ENCODE results near the gene ABHD2. TPM values are rescaled to one million over a fixed set of nuclear protein-coding genes. Genes with fewer than 3 reads are reported as not detected.

The ABHD2 gene
- total RNA-seq, 4 donors from 2014 or later = 37.8 to 81.5 (median 58.3) TPM

- WGBS, 2 donors (ENCODE audit: low coverage in 1 of 2) = 96 to 100% methylated on average over 1 of the region's 1 CpG
- H3K4me1 ChIP-seq = no peaks in the 10 kb centered on the region
- TF ChIP-seq CTCF (IDR thresholded peaks at IDR 0.05) (no peak), POLR2A (IDR thresholded peaks at IDR 0.05) (no peak), EP300 (IDR thresholded peaks at IDR 0.05; ENCODE audit: low read depth) (no peak), POLR2AphosphoS5 (IDR thresholded peaks at IDR 0.05) (no peak)
These were observed 22.0 kb upstream of the ABHD2 start for GRCh38 chr15:89066280-89066679.

GRCh38 chr15:89067751-89068150 lies 20.5 kb upstream of the ABHD2 start:
- H3K4me3 ChIP-seq = no peak overlapping the region
- no peak for DNase-seq
- H3K9me3 ChIP-seq = peaks cover 14 to 18% of the 10 kb centered on the region in 2 donors
- intact Hi-C loops (cut with DNase I; ENCODE audit: low total_unique reads) (no loop called here), in situ Hi-C loops (cut with MboI; ENCODE audit: low pct_ligation_motif_present in 1 of 4, low pct_unique_long_range_greater_than_20kb in 1 of 4, low sequenced_read_pairs in 3 of 4) (loop anchor here in 1 of 4 donors (25.0 kb wide), 1 partner anchor 120 kb away; no protein-coding TSS in a partner anchor)
- TF ChIP-seq EP300 (IDR thresholded peaks at IDR 0.05; ENCODE audit: low read depth) = no peak
- TF ChIP-seq POLR2AphosphoS5 (IDR thresholded peaks at IDR 0.05) = no peak
- TF ChIP-seq POLR2A (IDR thresholded peaks at IDR 0.05) = no peak
- no peaks in the 10 kb centered on the region for H3K36me3 ChIP-seq
- H3K27me3 ChIP-seq = no peaks in the 10 kb centered on the region
- H3K4me1 ChIP-seq = no peaks in the 10 kb centered on the region
- 41% methylated on average over 1 of the region's 1 CpG; no CpG with 5 or more reads in 1 of the 2 donors for WGBS, 2 donors (ENCODE audit: low coverage in 1 of 2)
- H3K27ac ChIP-seq = no peak overlapping the region

More at GRCh38 chr15:89066280-89066679, 22.0 kb upstream of the ABHD2 start:
- Histone ChIP-seq H3K4me3 (no peak overlapping the region), H3K27me3 (no peaks in the 10 kb centered on the region), H3K36me3 (no peaks in the 10 kb centered on the region), H3K9me3 (peaks cover 14 to 18% of the 10 kb centered on the region in 2 donors), H3K27ac (no peak overlapping the region)
- no peak for DNase-seq
- in situ Hi-C loops (cut with MboI; ENCODE audit: low pct_ligation_motif_present in 1 of 4, low pct_unique_long_range_greater_than_20kb in 1 of 4, low sequenced_read_pairs in 3 of 4) = loop anchor here in 1 of 4 donors (25.0 kb wide), 1 partner anchor 121 kb away; no protein-coding TSS in a partner anchor
- intact Hi-C loops (cut with DNase I; ENCODE audit: low total_unique reads) = no loop called here

GRCh38 chr15:89068325-89068784 lies 19.9 kb upstream of the ABHD2 start:
- H3K36me3 ChIP-seq = no peaks in the 10 kb centered on the region
- H3K27me3 ChIP-seq = no peaks in the 10 kb centered on the region
- intact Hi-C loops (cut with DNase I; ENCODE audit: low total_unique reads) (no loop called here), in situ Hi-C loops (cut with MboI; ENCODE audit: low pct_ligation_motif_present in 1 of 4, low pct_unique_long_range_greater_than_20kb in 1 of 4, low sequenced_read_pairs in 3 of 4) (loop anchor here in 1 of 4 donors (25.0 kb wide), 1 partner anchor 119 kb away; no protein-coding TSS in a partner anchor)
- H3K27ac ChIP-seq = no peak overlapping the region
- TF ChIP-seq CTCF (IDR thresholded peaks at IDR 0.05) = no peak
- no peak for TF ChIP-seq POLR2AphosphoS5 (IDR thresholded peaks at IDR 0.05)
- no peak for TF ChIP-seq EP300 (IDR thresholded peaks at IDR 0.05; ENCODE audit: low read depth)
- WGBS, 2 donors (ENCODE audit: low coverage in 1 of 2) = 46 to 73% methylated on average over 4 to 5 of the region's 5 CpGs
- DNase-seq = no peak
- no peak overlapping the region for H3K4me3 ChIP-seq
- peaks cover 14 to 18% of the 10 kb centered on the region in 2 donors for H3K9me3 ChIP-seq
- H3K4me1 ChIP-seq = no peaks in the 10 kb centered on the region

DNA sequence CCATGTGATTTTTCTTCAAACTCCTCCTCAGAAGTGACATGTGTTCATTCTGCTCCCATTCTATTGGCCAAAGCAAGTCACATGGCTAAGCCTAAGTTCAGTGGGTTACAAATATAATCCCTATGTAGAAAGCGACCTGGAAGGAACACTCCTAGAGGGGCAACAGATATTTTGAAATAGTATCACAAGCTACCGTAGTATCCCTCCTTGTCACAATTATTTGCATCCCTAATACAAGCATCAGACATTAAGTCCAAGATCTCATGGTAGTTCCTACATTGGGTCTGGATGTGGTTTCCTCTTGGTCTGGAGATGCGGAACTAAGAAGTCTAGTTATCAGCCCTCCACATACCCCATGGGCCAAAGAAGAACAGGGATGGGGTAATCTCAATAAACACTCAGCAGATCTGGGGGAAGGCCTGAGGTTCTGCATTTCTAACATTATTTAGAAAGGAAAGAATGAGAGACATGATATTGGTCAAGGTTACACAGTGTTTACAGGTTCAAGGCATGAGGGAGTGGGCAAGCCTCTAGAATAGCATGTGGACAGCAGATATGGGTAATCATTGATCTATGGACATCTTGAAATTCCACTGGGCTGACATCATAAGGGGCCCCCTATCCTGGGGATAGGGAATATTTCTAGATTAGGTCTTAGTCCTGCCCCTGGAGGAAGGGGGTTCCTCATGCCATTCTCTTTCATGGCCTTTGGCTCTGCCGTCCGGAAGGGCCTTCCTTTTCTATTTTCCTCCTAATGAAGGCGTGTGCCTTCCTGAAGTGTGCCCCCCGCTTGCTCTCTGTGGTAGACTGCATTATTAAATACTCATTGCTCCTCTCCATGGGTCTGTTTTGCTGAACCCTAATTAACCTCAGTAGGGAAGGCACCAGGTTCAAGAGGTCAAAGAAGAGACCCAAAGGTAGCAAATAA lies 17.8 kb upstream of the ABHD2 start:
- H3K36me3 ChIP-seq = no peaks in the 10 kb centered on the region
- peaks cover 14 to 18% of the 10 kb centered on the region in 2 donors for H3K9me3 ChIP-seq
- no peak overlapping the region for H3K4me3 ChIP-seq
- intact Hi-C loops (cut with DNase I; ENCODE audit: low total_unique reads) (no loop called here), in situ Hi-C loops (cut with MboI; ENCODE audit: low pct_ligation_motif_present in 1 of 4, low pct_unique_long_range_greater_than_20kb in 1 of 4, low sequenced_read_pairs in 3 of 4) (loop anchor here in 1 of 4 donors (25.0 kb wide), 1 partner anchor 117 kb away; no protein-coding TSS in a partner anchor)
- H3K27ac ChIP-seq = no peak overlapping the region
- no peak for DNase-seq
- H3K4me1 ChIP-seq = no peaks in the 10 kb centered on the region
- no peaks in the 10 kb centered on the region for H3K27me3 ChIP-seq
- TF ChIP-seq EP300 (IDR thresholded peaks at IDR 0.05; ENCODE audit: low read depth) (no peak), POLR2A (IDR thresholded peaks at IDR 0.05) (no peak), POLR2AphosphoS5 (IDR thresholded peaks at IDR 0.05) (no peak), CTCF (IDR thresholded peaks at IDR 0.05) (no peak)
- WGBS, 2 donors (ENCODE audit: low coverage in 1 of 2) = 94 to 100% methylated on average over 1 to 7 of the region's 7 CpGs
